ENCODE results near the gene GGCX. TPM values are rescaled to one million over a fixed set of nuclear protein-coding genes. Genes with fewer than 3 reads are reported as not detected.
A peak's percentile ranks its signal among the peaks of the same experiment; 100 is the strongest.

GGCX gene
- total and polyA plus RNA-seq, 2 of the 4 experiments (the other 2 are of a cell fraction): 35.0 to 39.4 TPM

DNA sequence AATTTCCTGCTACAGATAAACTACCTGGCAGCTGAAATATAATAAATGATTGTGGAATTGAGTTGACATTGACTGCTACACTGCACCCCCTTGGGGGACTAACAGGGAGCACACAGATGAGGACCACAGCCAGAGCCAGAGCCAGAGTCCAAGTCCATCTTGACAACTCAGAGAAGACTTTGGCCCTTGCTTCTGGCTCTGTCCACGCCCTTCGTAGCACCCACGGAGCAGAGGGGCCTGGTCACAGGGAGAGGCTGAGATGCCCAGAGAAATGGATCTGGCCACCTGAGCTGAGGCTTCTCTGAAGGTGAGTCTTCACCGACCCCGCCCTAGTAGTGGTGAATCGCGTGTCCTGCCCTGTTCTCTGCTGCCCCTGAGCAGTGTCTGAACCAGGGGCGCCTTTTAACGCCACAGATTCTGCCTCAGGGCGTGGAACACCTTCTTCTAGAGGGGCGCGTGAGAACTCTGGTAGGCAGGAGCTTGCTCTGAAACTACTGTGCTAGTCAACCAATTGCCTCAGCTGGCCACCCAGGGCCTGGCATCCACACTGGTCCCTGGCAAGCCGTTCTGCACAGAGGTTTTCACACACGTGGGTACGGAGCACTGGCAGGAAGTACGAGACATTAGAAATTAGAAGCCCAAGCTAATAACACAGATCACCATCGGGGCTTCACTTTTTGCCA is 58.0 kb downstream of the GGCX start (continued):
- TF ChIP-seq BHLHE40 (IDR thresholded peaks at IDR 0.05; ENCODE audit: low read depth, low read length): no peak
- TF ChIP-seq CEBPB (IDR thresholded peaks at IDR 0.05; ENCODE audit: low read depth, low read length): no peak

DNA sequence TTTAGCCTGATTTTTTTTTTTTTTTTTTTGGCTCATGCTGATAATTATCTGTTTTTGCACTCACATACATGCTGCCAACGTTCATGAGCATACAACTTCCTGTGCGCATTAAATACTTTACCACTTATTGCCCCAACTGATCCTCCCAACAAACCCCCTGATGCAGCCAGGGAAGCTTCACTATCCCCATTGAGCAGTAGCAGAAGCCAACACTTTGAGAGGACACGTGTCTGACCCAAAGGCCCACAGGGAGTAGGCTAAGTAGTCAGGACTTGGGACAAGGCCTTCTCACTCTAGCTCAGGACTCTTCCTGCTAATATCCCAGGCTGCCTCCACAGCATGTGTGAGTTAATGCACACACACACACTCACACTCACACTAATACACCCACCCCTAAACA is 58.6 kb downstream of the GGCX start:
- Histone ChIP-seq H4K5ac (ENCODE audit: low read depth, low read length) (no peak overlapping the region), H3K27me3 (ENCODE audit: control insufficient read depth, insufficient read depth, low read length) (no peaks in the 10 kb centered on the region), H3K14ac (replicated peaks; ENCODE audit: low read depth, low read length) (peak overlapping the region; percentile 61), H3K36me3 (ENCODE audit: control insufficient read depth, insufficient read depth, low read length) (no peaks in the 10 kb centered on the region), H3K9ac (ENCODE audit: low read depth, low read length) (no peak overlapping the region), H3K18ac (ENCODE audit: low read depth, low read length) (no peak overlapping the region), H3K4me1 (ENCODE audit: control insufficient read depth, insufficient read depth, low read length) (peaks cover 32% of the 10 kb centered on the region), H3K4me2 (ENCODE audit: low read depth, low read length) (no peak overlapping the region), H2AFZ (replicated peaks; ENCODE audit: low read length, poor library complexity) (peak overlapping the region; percentile 48), H3K9me3 (ENCODE audit: control insufficient read depth, insufficient read depth, low read length) (no peaks in the 10 kb centered on the region), H4K20me1 (ENCODE audit: insufficient read depth, low read length) (no peaks in the 10 kb centered on the region), H2BK5ac (ENCODE audit: low read depth, low read length, poor library complexity, severe bottlenecking) (no peak overlapping the region), H3K9me1 (ENCODE audit: insufficient read depth, low read length) (peaks cover 54% of the 10 kb centered on the region), H2AK9ac (replicated peaks; ENCODE audit: low read depth, low read length, poor library complexity) (no peak overlapping the region), H3K27ac (ENCODE audit: insufficient read depth, low read length) (no peak overlapping the region), H4K91ac (ENCODE audit: insufficient read depth, low read depth, low read length) (peak overlapping the region; percentile 58), H3K4me3 (ENCODE audit: insufficient read depth, low read depth, low read length) (no peak overlapping the region), H3K23ac (ENCODE audit: low read depth, low read length) (no peak overlapping the region), H2BK15ac (ENCODE audit: low read depth, low read length) (peak overlapping the region; percentile 90; the same call in 1 of the 3 replicates), H3K56ac (ENCODE audit: extremely low read depth, insufficient read depth, low read length) (no peak overlapping the region), H4K8ac (ENCODE audit: low read depth in 2 of 2, low read length in 2 of 2) (peak overlapping the region in 1 of 2 experiments; percentile 43; a peak in 1 of 4 replicates), H2BK120ac (ENCODE audit: low read depth, low read length) (peak overlapping the region; percentile 79), H3K4ac (ENCODE audit: low read depth, low read length) (peak overlapping the region; percentile 98), H2BK20ac (ENCODE audit: low read depth, low read length) (peak overlapping the region; percentile 69), H3K79me1 (ENCODE audit: low read depth in 1 of 2, low read length in 2 of 2) (peaks cover 0 to 24% of the 10 kb centered on the region in 2 experiments; a peak in 2 of 4 replicates), H2AK5ac (ENCODE audit: low read depth, low read length) (peak overlapping the region; percentile 61; the same call in 1 of the 2 replicates)
- intact Hi-C loops (cut with micrococcal nuclease): no loop called here
- dilution Hi-C loops (cut with HindIII; ENCODE audit: low sequenced_read_pairs, unreplicated experiment): no loop called here
- CTCF ChIA-PET: no interaction called here
- in situ Hi-C loops (cut with MboI; ENCODE audit: low sequenced_read_pairs): no loop called here
- WGBS, 2 experiments (ENCODE audit: extremely low coverage in 2 of 2, insufficient read length in 1 of 2): no CpG with 5 or more reads among the region's 3 CpGs
- TF ChIP-seq, protein P1, sequence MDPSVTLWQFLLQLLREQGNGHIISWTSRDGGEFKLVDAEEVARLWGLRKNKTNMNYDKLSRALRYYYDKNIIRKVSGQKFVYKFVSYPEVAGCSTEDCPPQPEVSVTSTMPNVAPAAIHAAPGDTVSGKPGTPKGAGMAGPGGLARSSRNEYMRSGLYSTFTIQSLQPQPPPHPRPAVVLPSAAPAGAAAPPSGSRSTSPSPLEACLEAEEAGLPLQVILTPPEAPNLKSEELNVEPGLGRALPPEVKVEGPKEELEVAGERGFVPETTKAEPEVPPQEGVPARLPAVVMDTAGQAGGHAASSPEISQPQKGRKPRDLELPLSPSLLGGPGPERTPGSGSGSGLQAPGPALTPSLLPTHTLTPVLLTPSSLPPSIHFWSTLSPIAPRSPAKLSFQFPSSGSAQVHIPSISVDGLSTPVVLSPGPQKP (IDR thresholded peaks at IDR 0.05; ENCODE audit: borderline replicate concordance, low read depth, low read length): no peak
- TF ChIP-seq, protein P2, sequence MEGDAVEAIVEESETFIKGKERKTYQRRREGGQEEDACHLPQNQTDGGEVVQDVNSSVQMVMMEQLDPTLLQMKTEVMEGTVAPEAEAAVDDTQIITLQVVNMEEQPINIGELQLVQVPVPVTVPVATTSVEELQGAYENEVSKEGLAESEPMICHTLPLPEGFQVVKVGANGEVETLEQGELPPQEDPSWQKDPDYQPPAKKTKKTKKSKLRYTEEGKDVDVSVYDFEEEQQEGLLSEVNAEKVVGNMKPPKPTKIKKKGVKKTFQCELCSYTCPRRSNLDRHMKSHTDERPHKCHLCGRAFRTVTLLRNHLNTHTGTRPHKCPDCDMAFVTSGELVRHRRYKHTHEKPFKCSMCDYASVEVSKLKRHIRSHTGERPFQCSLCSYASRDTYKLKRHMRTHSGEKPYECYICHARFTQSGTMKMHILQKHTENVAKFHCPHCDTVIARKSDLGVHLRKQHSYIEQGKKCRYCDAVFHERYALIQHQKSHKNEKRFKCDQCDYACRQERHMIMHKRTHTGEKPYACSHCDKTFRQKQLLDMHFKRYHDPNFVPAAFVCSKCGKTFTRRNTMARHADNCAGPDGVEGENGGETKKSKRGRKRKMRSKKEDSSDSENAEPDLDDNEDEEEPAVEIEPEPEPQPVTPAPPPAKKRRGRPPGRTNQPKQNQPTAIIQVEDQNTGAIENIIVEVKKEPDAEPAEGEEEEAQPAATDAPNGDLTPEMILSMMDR (conservative IDR thresholded peaks at IDR 0.05; ENCODE audit: low read depth, low read length): no peak
- TF ChIP-seq NFE2L2 (IDR thresholded peaks at IDR 0.05; ENCODE audit: low read depth, low read length) (no peak), CHD1 (IDR thresholded peaks at IDR 0.05; ENCODE audit: low read depth, low read length) (no peak)
- POLR2A ChIA-PET (ENCODE audit: unreplicated experiment): no interaction called here
- DNase-seq (no peak), ATAC-seq (ENCODE audit: low read depth) (no peak)
- BruUV-seq (replicated peaks): no TSS peak

Data from IMR-90 (cell line).